H1 (cell line): ENCODE data around the gene ARID4B. TPM values are rescaled to one million over a fixed set of nuclear protein-coding genes. Genes with fewer than 3 reads are reported as not detected.

Experiments
- CTCF ChIA-PET: fragments of 300-600 bp; sonication (Branson Sonifier 250); formaldehyde crosslinking; loops from one replicate; lab custom pipeline; 2021; ENCODE audit not compliant: partially characterized antibody; lab: Charles Lee
- POLR2A ChIA-PET: fragments of 300-600 bp; sonication (Branson Sonifier 250); formaldehyde crosslinking; loops from one replicate; lab custom pipeline; 2021; ENCODE audit warnings: inconsistent platforms; ENCODE audit not compliant: partially characterized antibody; lab: Charles Lee
- DNase-seq, 2 experiments: peaks; one replicate each; pipeline versions ENCODE4 v3.0.0 to v3.0.0-alpha.2; 2010 to 2022; ENCODE audit warnings: low spot score in 2 of 2, low read depth in 1 of 2, mixed read lengths in 1 of 2
- FAIRE-seq: peaks from 2 replicates; lab custom pipeline; 2011; peaks lifted over from hg19 to GRCh38; lab: Jason Lieb, UNC
- H2AFZ ChIP-seq: 2 replicates; pipeline ENCODE4 v1.8.1; 2012; ENCODE audit warnings: low read length, inconsistent platforms
- H2AK5ac ChIP-seq: 2 replicates; pipeline ENCODE4 v1.6.1; 2013; ENCODE audit warnings: low read depth, low read length
- H2BK120ac ChIP-seq: replicated peaks from 2 replicates; pipeline ENCODE3; 2013; ENCODE audit warnings: low read depth, low read length, inconsistent platforms
- H2BK12ac ChIP-seq: 2 replicates; pipeline ENCODE4 v1.6.1; 2013; ENCODE audit warnings: low read depth, low read length
- H2BK15ac ChIP-seq: 2 replicates; pipeline ENCODE4 v1.6.1; 2013; ENCODE audit warnings: low read length
- H2BK20ac ChIP-seq: 2 replicates; pipeline ENCODE4 v1.6.1; 2013; ENCODE audit warnings: low read length
- H2BK5ac ChIP-seq: 2 replicates; pipeline ENCODE4 v1.6.1; 2013; ENCODE audit warnings: low read depth, low read length
- H3K14ac ChIP-seq: 2 replicates; pipeline ENCODE4 v1.6.1; 2013; ENCODE audit warnings: inconsistent platforms; ENCODE audit not compliant: insufficient read length
- H3K18ac ChIP-seq: 2 replicates; pipeline ENCODE4 v1.6.1; 2013; ENCODE audit warnings: low read length; ENCODE audit errors: extremely low read depth
- H3K23ac ChIP-seq: 2 replicates; pipeline ENCODE4 v1.6.1; 2013; ENCODE audit warnings: inconsistent platforms; ENCODE audit not compliant: insufficient read length
- H3K23me2 ChIP-seq: 2 replicates; pipeline ENCODE4 v1.6.1; 2013; ENCODE audit warnings: low read depth, low read length
- H3K27ac ChIP-seq: 2 replicates; pipeline ENCODE4 v1.6.1; 2011; ENCODE audit warnings: low read depth, low read length, inconsistent platforms
- H3K27me3 ChIP-seq, 4 experiments: replicated peaks in 1 of 4; 1 replicate in 1 of 4; 2 replicates in 3 of 4; pipeline versions ENCODE4 v1.6.1 to v1.8.1; 2011 to 2013; ENCODE audit warnings: low read length in 3 of 4, mild to moderate bottlenecking in 3 of 4, inconsistent platforms in 2 of 4, mixed read lengths in 2 of 4, moderate library complexity in 1 of 4; ENCODE audit not compliant: control insufficient read depth in 3 of 4, insufficient read depth in 3 of 4; ENCODE audit errors: extremely low read depth in 1 of 4
- H3K36me3 ChIP-seq, 4 experiments: 2 replicates each; pipeline versions ENCODE4 v1.6.1 to v1.8.1; 2011 to 2013; ENCODE audit warnings: mild to moderate bottlenecking in 4 of 4, low read length in 3 of 4, moderate library complexity in 2 of 4, control low read depth in 1 of 4, inconsistent platforms in 1 of 4; ENCODE audit not compliant: insufficient read depth in 4 of 4, control insufficient read depth in 2 of 4
- H3K4ac ChIP-seq: replicated peaks from 2 replicates; pipeline ENCODE3; 2013; ENCODE audit warnings: low read length, low read depth, mixed read lengths, inconsistent platforms; ENCODE audit not compliant: insufficient read length
- H3K4me1 ChIP-seq, 4 experiments: replicated peaks in 1 of 4; 1 replicate in 1 of 4; 2 replicates in 3 of 4; pipeline versions ENCODE4 v1.6.1 to v1.8.1; 2011 to 2013; ENCODE audit warnings: low read length in 3 of 4, inconsistent platforms in 2 of 4, mixed read lengths in 1 of 4; ENCODE audit not compliant: insufficient read depth in 4 of 4, control insufficient read depth in 3 of 4
- H3K4me2 ChIP-seq, 2 experiments: 2 replicates each; pipeline versions ENCODE4 v1.6.1 to v1.8.1; 2011 to 2013; ENCODE audit warnings: low read depth in 2 of 2, low read length in 2 of 2, control low read depth in 1 of 2, inconsistent platforms in 1 of 2, mild to moderate bottlenecking in 1 of 2; ENCODE audit not compliant: insufficient read depth in 1 of 2
- H3K4me3 ChIP-seq, 4 experiments: fragments of 200-600, 300-600 bp in 1 of 4; sonication (generic), shearing (Covaris generic), sonication (Bioruptor Twin) in 1 of 4; 2 replicates each; pipeline versions ENCODE4 v1.5.1 to v1.8.1; 2011 to 2016; ENCODE audit warnings: low read length in 4 of 4, low read depth in 3 of 4, control low read depth in 2 of 4, inconsistent platforms in 2 of 4, mild to moderate bottlenecking in 2 of 4, mixed read lengths in 1 of 4, moderate library complexity in 1 of 4; ENCODE audit not compliant: insufficient read depth in 2 of 4; ENCODE audit errors: extremely low read depth in 1 of 4
- H3K56ac ChIP-seq: replicated peaks from 2 replicates; pipeline ENCODE3; 2013; ENCODE audit warnings: low read depth, mild to moderate bottlenecking, mixed read lengths, low read length, inconsistent platforms; ENCODE audit not compliant: insufficient read length
- H3K79me1 ChIP-seq: 2 replicates; pipeline ENCODE4 v1.6.1; 2013; ENCODE audit warnings: low read depth, low read length, control low read depth
- H3K79me2 ChIP-seq, 2 experiments: 2 replicates each; pipeline versions ENCODE4 v1.6.1 to v1.8.1; 2012 to 2013; ENCODE audit warnings: low read length in 2 of 2, mild to moderate bottlenecking in 2 of 2, inconsistent platforms in 1 of 2; ENCODE audit not compliant: insufficient read depth in 2 of 2, control insufficient read depth in 1 of 2
- H3K9ac ChIP-seq, 4 experiments: replicated peaks in 1 of 4; 1 replicate in 1 of 4; 2 replicates in 3 of 4; pipeline versions ENCODE4 v1.6.1 to v1.8.1; 2011 to 2013; ENCODE audit warnings: low read depth in 3 of 4, low read length in 3 of 4, control low read depth in 2 of 4, mild to moderate bottlenecking in 2 of 4, moderate library complexity in 2 of 4, inconsistent platforms in 1 of 4; ENCODE audit errors: extremely low read depth in 1 of 4
- H3K9me3 ChIP-seq, 2 experiments: 2 replicates each; pipeline versions ENCODE4 v1.6.1 to v1.8.1; 2012 to 2013; ENCODE audit warnings: mild to moderate bottlenecking in 2 of 2, moderate library complexity in 2 of 2, control low read depth in 1 of 2, inconsistent platforms in 1 of 2, low read depth in 1 of 2, low read length in 1 of 2, mixed read lengths in 1 of 2; ENCODE audit not compliant: insufficient read depth in 2 of 2
- H4K20me1 ChIP-seq, 2 experiments: replicated peaks in 1 of 2; 2 replicates each; pipeline versions ENCODE3 to v1.8.1; 2011 to 2013; ENCODE audit warnings: inconsistent platforms in 2 of 2, low read length in 2 of 2, mild to moderate bottlenecking in 1 of 2; ENCODE audit not compliant: insufficient read depth in 2 of 2, control insufficient read depth in 1 of 2
- H4K5ac ChIP-seq: 2 replicates; pipeline ENCODE4 v1.6.1; 2013; ENCODE audit warnings: low read length, low read depth, mixed read lengths, inconsistent platforms; ENCODE audit not compliant: insufficient read length
- H4K8ac ChIP-seq: 2 replicates; pipeline ENCODE4 v1.8.0; 2013; ENCODE audit warnings: mild to moderate bottlenecking, moderate library complexity, low read length, inconsistent platforms; ENCODE audit not compliant: insufficient read depth; ENCODE audit errors: extremely low read depth
- H4K91ac ChIP-seq: replicated peaks from 2 replicates; pipeline ENCODE3; 2013; ENCODE audit warnings: low read length, mixed read lengths, inconsistent platforms; ENCODE audit not compliant: insufficient read length
- CBX5 ChIP-seq: fragments of 300-800, 300-1000 bp; sonication (generic); IDR thresholded peaks from 2 replicates; pipeline ENCODE4 v1.7.1; 2016; ENCODE audit warnings: antibody characterized with exemption, low read length, low read depth
- CREB1 ChIP-seq: IDR thresholded peaks from 2 replicates; pipeline ENCODE4 v1.6.1; 2012; ENCODE audit warnings: inconsistent platforms
- GABPA ChIP-seq: IDR thresholded peaks from 2 replicates; pipeline ENCODE4 v1.6.1; 2011; ENCODE audit warnings: mild to moderate bottlenecking, low read length, moderate library complexity, borderline replicate concordance; ENCODE audit not compliant: insufficient read depth
- WGBS, 2 experiments: shearing (Covaris generic) in 1 of 2; methylation state at CpG; one replicate each; pipeline versions ENCODE4 v1.1.6 to v1.1.7; 2013 to 2015; ENCODE audit warnings: low lambda C conversion rate in 2 of 2, mixed read lengths in 2 of 2, inconsistent platforms in 1 of 2, low coverage in 1 of 2, missing lambda C conversion rate in 1 of 2; ENCODE audit not compliant: insufficient replicate concordance in 2 of 2, insufficient coverage in 1 of 2, insufficient read length in 1 of 2; ENCODE audit errors: extremely low coverage in 1 of 2, missing lambda C conversion rate in 1 of 2; 5-methylcytosine and 5-hydroxymethylcytosine counted together
- polyA plus RNA-seq, 7 experiments: library from polyadenylated mRNA; depleted of rRNA in 3 of 7; stranded (reverse) in 5 of 7; unstranded in 2 of 7; fragments of >200 nt in 5 of 7; fragments of 200-250 nt in 2 of 7; gene quantifications; 1 replicate in 5 of 7; 2 replicates in 1 of 7; 4 replicates in 1 of 7; pipeline versions ENCODE4 v1.2.1 to v1.2.3, GENCODE V29; 2011 to 2013; ENCODE audit warnings: missing spikeins in 2 of 7, mixed read lengths in 2 of 7
- total RNA-seq: library from RNA; stranded (reverse); fragmentation: NEBNext Ultra II Directional; extraction: Animal tissue kit (Norgen Biotek cat#: 25700); gene quantifications from 2 replicates; pipeline ENCODE4 v1.2.1, GENCODE V29; 2021
- TF ChIP-seq, protein P1 (sequence below): IDR thresholded peaks from 2 replicates; pipeline ENCODE4 v1.6.1; 2011; ENCODE audit warnings: low read depth, mild to moderate bottlenecking, low read length; ENCODE audit not compliant: insufficient read depth

The ARID4B gene
- total and polyA plus RNA-seq, 2 of the 8 experiments (the other 6 are each of a cell fraction or from before 2014, with no cell fraction given), result 5.1 to 28.8 TPM

DNA sequence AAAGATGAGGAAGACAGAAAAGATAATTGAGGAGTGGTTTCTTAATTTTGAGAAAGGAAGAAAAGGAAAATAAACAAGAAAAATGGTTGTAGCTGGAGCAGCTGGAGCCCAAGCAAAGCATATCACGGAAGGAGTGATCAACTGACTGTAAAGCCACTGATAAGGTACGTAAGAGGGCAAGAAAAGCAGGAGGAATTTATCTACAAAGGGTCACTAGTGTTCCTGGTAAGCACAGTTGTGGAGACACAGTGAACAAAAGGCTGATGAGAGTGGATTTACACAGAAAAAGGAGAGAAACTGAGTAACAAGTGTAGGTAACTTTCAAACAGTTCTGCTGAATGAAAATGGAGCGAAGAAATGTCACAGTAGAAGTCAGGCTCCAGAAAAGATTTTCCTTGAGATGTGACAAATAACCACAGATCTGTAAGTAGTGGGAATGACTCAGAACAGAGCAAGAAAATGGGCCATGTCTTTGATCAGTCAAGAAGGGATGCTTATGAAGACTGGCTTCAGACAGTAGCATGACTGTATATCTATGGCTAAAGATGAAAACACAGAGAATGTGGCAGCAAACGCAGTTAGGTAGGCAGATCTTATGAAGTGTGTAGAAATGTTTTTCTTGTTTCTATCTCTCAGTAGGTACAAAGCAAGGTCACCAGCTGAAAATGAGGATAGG, 121.3 kb downstream of the ARID4B start:
- Histone ChIP-seq H2BK5ac (no peak overlapping the region), H4K20me1 (peaks cover 0 to 2% of the 10 kb centered on the region in 2 experiments), H3K4ac (no peak overlapping the region), H3K4me1 (no peaks in the 10 kb centered on the region), H3K4me2 (no peak overlapping the region), H2BK120ac (no peak overlapping the region), H3K4me3 (no peak overlapping the region), H2AFZ (no peak overlapping the region), H3K36me3 (peaks cover 0 to 23% (median 1%) of the 10 kb centered on the region in 4 experiments; a peak in 3 of 8 replicates), H2BK12ac (no peak overlapping the region), H3K27me3 (no peaks in the 10 kb centered on the region), H3K56ac (no peak overlapping the region), H4K8ac (no peak overlapping the region), H2BK20ac (no peak overlapping the region), H3K14ac (no peak overlapping the region), H3K79me1 (no peaks in the 10 kb centered on the region), H3K9ac (no peak overlapping the region), H3K9me3 (no peaks in the 10 kb centered on the region), H3K23me2 (no peaks in the 10 kb centered on the region), H2BK15ac (no peak overlapping the region), H4K91ac (no peak overlapping the region), H2AK5ac (no peak overlapping the region), H4K5ac (no peak overlapping the region), H3K79me2 (no peaks in the 10 kb centered on the region), H3K23ac (no peak overlapping the region), H3K18ac (no peak overlapping the region), H3K27ac (no peak overlapping the region)
- WGBS, 2 experiments, result 84% methylated on average over 4 of the region's 4 CpGs; no CpG with 5 or more reads in 1 of the 2 experiments
- ChIA-PET CTCF (interaction anchor here (0.9 kb wide), 1 partner anchor 208 kb away, joined by 3 read pairs; no protein-coding TSS in a partner anchor), POLR2A (no interaction called here)
- no peak for FAIRE-seq
- DNase-seq, result no peak
- no peak for TF ChIP-seq CBX5
- no peak for TF ChIP-seq GABPA
- TF ChIP-seq CREB1, result no peak
- TF ChIP-seq, protein P1, sequence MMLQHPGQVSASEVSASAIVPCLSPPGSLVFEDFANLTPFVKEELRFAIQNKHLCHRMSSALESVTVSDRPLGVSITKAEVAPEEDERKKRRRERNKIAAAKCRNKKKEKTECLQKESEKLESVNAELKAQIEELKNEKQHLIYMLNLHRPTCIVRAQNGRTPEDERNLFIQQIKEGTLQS, result no peak
